Endometrial microvascular endothelial cells (primary cell): ENCODE results near the gene ZNFX1. TPM values are rescaled to one million over a fixed set of nuclear protein-coding genes. Genes with fewer than 3 reads are reported as not detected.
"Not testable (repeated sequence)": the region's sequence is repeated elsewhere in the genome, so short reads cannot be mapped to it uniquely, and the experiment has no call there.

ENCODE experiments used
- in situ Hi-C: cut with HindIII; loops from 2 replicates; pipeline ENCODE4 v1.10.0; 2017; ENCODE audit warnings: low sequenced_read_pairs, low pct_unique_long_range_greater_than_20kb; ENCODE audit errors: inconsistent ontology term
- total RNA-seq: library from RNA; depleted of rRNA; stranded (reverse); fragments of >200 nt; gene quantifications from one replicate; pipeline ENCODE4 v1.2.3, GENCODE V29; 2015; ENCODE audit errors: inconsistent ontology term

Gene ZNFX1
- total RNA-seq: 31.6 TPM

DNA sequence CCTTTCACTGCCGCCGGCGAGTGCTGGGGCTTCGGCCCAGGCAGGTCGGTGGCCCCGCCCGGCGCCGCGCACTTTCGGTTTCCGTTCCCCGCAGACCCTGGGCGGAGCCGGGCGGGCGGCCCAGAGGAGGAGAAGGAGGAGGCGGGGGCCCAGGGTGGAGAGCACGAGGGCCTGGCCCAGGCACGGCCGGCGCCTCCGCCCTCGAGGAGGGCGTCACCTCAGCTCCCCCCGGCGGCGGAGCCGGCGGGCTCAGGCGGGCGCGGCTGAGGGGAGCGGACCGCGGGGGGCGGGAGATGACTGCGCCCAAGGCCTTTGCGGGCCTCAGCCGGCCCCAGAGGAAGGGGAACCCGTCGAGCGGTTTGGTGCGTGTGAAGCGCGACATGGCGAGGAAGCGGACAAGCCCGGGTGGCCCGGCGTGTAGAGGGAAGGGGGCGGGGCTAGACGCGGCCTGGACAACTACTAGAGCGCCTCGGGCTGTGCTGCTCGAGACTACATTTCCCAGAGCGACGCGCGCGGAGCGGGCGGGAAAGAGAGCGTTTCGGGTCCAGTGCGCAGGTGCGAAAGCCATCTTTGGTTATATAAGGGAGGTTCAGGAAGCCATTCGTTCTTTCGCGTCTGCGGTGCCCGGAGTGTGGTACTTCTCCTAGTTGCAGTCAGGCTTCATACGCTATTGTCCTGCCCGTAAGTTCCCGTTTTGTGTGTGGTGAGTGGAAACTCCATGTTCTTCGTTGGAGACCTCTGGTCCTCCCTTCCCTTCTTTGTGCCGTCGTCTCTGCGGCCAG, at the start of gene ZNFX1:
Gene ZNFX1 (minus strand): TSS at position 22 of the 782 bp plus-strand sequence. CDS start 2,218 bp downstream, outside the sequence.
- in situ Hi-C loops: no loop called here

DNA sequence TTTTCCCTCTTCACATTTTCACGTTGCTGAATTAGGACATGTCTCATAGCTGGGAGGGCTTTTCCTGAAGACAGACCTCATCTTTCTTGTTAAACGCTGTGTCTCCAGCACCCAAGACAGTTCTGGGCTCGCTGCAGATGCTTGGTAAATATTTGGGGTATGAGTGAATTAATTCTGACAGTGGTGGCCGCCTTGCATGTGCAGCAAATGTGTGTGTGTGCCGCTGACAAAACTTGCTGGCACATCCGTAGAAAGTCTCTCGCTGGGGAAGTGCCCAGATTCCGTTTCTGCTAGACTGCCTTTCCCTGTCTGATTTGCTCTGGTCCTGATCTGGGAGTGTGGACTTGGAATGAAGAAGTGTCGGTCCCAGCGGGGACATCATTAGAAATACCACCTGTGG, 48.2 kb upstream of the ZNFX1 start:
- in situ Hi-C loops: no loop called here

DNA sequence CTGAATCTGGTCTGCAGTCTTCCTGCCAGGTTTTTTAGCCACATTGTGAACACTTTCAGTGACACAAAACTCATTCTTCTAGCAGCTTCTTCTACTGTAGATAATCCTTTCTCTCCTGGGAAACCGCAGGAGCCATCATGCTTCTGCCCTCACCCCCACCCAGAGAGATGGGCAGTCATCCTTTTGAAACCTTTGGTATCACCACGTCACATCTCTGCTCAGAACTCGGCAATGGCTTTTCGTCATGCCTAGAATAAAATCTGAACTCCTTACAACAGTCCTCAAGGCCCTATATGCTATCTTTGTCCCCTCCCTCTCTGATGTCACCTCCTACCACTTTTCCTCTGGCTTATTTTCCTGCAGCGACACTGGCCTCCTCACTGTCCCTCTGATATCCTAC, 46.4 kb upstream of the ZNFX1 start:
- in situ Hi-C loops: no loop called here

DNA sequence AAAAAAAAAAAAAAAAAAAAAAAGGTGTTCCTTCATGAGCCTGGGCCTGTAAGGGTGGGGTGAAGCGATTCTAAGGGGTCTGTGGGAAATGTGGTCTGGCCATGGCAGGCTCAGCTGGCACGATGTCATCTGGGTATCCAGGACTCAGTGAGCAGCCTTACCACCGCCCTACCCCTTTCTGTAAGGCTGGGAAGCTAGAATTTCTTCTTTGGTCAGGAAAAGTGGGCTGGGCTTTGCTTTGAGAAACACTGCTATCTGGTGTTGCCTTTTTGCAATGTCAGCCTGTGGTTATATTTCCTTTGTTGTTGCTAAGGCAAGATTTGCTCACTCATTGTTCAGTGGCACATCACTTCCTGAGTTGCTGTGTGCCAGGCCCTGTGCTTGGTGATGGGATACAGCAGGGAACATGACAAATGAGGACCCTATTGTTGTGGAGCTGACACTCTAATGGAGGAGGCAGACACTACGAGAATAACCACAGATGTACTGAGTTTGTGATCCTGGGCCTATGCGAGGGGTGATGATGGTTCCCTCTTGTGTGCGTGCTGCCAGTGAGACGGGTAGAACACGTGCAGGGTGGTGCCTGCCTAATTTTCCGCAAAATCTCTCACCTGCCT, 45.9 kb upstream of the ZNFX1 start:
- in situ Hi-C loops: no loop called here

DNA sequence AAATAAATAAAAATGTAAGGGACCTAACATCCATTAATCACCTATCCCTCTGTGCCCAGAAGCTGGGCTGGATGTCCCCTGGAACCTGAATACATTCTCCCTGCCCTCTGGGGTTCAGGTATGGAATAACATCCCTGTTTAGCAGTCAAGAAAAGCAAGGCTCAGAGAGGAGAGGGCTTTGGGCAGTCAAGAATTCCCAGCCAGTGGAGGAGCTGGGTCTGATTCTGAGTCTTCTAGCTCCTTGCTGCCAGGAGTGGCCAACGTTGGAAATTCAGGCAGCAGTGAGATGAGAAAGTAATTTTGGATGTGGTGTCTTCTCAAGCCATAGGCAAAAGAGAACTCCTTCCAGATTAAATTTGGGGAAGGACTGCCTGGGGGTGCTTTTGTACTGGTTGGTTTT, 42.6 kb upstream of the ZNFX1 start:
- in situ Hi-C loops: no loop called here

DNA sequence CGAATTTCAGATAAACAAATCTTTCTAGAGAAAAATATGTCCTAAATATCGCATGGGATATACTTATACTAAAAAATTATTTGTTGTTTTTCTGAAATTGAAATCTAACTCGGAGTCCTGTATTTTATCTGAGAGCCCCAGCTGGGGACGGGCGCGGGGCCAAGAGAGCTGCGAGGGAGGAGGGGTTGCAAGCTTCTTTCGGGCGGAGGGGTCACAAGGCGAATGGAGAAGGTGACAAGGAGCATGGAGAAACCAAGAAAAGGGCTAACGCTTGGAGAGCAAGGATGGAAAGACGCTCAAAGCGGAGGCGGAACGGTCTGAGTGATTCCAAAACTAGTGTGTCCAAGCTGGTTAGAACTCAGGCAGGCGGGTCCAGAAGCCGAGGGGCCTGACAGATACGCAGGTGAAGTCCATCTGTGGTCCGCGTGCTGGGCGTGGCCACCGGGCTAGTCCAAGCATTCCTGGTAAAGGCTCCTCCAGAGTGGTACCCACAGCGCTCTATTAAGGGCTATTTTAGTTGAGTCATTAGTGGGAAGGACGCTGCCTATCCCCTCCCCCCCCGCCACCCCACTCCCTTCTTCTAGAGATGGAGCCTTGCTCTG, 41.5 kb upstream of the ZNFX1 start:
- in situ Hi-C loops: no loop called here

DNA sequence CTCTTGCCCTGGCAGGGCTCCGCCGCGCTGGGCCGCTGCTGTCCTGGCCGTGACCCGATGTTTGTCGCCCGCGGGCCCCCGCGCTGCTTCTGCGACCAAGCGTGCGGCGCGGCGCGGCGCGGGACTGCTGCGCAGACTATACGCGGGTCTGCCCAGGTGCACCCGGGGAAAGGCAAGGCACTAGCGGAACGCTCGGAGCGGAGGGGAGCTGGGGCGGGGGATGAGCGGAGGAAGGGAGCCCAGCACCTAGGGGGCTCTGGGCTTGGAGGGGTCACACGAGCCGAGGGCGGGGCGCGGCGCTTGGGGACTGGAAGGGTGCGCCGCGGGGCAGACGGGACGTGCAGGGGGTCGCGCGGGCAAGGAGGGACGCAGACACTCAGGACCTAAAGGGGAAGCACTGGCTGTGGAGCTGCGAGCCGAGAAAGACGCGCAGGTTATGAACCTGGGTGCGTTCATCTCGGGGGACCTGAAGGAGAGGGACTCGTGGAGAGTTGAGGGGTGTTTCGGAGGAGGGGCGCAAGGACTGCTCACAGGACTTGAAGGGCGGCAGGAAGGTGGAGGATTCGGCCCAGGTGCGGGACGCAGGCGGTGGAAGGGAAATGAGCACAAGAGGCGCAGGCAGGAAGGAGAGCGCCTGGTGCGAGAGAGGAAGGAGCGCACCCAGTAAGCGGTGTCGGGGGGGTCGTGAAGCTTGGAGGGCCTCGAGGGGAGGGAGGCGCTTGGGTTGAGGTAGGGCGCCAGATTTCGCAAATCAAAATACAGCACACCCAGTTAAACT, 40.8 kb upstream of the ZNFX1 start:
- in situ Hi-C loops: no loop called here

DNA sequence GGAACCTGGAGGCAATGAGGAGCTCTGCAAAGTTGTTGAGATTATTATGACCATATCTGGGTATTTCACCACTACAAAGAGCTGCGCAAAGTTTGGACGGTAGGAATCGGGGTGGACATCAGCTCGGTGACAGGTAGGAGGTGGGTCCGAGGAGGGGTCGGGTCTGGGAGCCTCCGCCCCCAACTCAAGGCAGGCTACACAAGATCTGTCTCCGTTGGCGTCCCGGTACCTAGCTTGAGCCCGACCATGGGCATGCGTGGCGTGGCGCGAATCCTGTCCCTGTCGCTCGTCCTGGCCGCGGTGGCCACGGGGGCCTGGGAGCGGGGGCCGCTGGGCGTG, 40.2 kb upstream of the ZNFX1 start:
- in situ Hi-C loops: no loop called here

DNA sequence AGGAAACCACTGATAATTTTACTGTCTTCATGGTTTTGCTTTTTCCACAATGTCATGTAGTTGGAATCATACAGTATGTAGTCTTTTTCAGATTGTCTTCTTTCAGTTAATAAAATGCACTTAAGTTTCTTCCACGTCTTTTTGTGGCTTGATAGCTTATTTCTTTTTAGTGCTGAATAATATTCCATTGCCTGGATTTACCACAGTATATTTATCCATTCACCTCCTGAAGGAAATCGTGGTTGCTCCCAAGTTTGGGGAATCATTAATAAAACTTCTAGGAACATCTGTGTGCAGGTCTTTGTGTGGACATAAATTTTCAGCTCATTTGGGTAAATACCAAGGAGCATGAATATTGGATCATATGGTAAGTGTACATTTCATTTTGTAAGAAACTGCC, 38.8 kb upstream of the ZNFX1 start:
- in situ Hi-C loops: no loop called here

DNA sequence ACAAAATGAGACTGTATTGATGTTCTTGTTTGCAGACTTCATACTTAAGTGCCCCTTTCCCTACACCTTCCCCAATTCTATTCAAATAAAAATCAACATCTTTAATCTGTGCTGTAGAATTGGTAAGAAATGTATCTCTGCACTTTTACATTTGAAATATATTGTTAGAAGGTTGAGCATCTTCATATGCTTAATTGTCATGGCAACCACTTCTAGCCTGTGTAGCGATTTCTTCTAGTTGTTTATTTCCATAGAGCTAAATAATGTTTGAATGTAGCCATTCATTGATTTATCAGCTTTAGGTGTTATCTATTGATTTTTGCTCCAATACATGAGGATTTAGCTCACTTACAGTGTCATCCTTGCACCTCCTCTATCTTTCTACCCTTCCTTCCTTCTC, 37.7 kb upstream of the ZNFX1 start:
- in situ Hi-C loops: no loop called here

DNA sequence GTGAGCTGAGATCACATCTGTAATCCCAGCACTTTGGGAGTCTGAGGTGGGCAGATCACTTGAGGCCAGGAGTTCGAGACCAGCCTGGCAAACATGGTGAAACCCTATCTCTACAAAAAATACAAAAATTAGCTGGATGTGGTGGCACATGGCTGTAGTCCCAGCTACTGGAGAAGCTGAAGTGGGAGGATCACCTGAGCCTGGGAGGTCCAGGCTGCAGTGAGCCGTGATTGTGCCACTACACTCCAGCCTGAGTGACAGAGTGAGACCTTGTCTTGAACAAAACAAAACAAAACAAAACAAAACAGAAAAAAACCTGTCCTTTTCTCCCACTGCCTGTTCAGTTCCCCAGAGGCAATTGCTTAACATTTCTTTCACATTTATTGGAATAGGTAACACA, 36.2 kb upstream of the ZNFX1 start:
- in situ Hi-C loops: not testable (repeated sequence)

DNA sequence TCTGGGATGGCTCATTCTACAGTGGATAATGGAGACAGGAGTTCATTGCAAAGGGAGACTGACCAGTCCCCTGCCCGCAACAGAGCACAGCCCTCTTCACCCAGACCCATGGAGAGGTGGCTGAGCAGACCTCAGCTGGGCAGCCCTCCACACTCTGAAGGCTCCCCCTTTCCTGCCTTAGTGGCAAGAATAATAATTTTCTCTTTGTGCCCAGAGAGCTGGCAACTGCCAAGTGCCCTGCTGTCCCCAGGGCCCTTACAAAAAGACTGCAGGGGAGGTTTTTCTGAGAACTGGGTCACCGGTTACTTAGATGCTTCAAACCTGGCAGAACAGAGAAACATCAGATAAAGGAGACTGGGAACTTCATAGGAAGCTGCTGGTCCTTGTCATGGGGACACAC, 35.4 kb upstream of the ZNFX1 start:
- in situ Hi-C loops: no loop called here

DNA sequence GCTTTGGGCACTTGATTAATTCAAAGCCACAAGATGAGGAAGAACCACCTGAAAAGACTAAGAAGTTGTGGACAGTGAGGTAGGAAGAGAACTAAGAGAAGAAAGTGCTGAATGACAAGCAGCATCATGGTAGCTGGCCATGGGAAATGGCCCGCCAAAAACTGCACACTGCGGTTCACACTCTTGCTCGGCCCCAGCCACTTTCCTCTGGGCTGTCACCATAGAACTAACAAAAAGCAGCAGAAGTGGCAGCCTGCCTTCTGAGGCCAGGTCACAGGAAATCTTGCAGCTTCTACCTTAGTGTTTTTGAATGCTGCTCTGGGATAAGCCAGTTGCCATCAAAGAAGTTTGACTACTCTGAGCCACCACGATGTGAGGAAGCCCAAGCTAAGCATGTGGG, 34.8 kb upstream of the ZNFX1 start:
- in situ Hi-C loops: no loop called here

DNA sequence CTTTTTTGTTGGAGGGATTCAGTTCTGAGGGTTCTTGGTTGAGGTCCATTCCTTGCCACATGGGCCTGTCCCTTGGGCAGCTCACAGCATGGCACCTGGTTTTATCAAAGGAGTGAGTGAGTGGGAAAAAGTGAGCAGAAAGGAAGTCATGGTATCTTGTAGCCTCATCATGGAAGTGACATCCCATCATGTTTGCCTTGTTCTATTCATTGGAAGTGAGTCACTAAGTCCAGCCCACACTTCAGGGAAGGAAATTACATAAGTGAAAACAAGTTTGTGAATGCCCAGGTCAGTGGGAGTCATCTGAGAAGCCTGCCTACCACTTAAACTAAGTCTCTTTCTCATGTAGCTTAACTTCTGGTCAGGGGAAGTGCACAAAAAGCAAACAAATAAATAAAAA, 32.8 kb upstream of the ZNFX1 start:
- in situ Hi-C loops: no loop called here

DNA sequence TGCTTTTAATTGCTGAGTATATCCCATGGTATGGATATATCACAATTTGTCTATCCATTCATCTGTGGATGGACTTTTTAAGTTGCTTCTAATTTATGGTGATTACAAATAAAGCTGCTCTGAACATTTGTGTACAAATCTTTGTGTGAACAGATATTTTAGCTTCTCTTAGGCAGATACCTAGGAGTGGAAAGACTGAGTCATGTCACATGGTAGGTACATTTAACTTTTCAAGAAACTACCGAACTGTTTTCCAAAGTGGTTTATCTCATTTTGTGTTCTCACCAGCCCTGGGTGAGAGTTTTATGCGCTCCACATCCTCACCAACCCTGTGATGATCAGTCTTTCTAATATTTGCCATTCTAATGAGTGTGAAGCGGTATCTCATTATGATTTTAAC, 31.0 kb upstream of the ZNFX1 start:
- in situ Hi-C loops: no loop called here

DNA sequence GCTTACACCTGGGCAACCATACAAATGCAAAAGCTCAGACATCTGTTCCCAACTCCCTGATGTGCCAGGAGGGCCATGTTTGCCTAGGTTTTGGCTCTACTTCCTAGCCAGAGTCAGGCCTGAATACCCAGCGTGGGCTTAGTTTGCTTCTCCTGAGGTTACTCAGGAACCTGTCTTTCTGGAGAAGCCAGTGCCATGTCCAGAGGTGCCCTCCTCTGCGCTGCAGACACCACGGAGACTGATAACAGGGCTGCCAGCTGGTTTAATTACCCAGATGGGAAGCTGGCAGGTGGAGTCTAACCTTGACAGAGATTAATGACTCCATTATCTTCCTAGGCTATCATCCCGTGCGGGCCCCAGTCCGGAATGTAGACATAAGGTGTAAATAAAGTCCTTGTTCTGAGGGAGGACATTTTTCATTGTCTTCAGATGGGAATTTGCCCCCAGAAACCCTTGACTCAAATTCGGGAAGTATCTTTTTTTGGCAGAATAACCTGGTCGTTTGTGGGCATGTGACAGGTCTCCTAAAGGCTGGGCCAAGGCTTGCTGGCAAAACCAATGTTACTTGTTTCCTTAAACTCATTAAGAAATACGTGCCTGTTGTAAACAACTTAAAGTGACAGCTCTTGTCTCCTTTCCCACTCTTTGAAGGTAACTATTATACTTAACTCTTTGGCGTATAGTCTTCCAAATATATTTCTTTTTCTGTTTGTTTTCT, 29.2 kb upstream of the ZNFX1 start:
- in situ Hi-C loops: no loop called here

DNA sequence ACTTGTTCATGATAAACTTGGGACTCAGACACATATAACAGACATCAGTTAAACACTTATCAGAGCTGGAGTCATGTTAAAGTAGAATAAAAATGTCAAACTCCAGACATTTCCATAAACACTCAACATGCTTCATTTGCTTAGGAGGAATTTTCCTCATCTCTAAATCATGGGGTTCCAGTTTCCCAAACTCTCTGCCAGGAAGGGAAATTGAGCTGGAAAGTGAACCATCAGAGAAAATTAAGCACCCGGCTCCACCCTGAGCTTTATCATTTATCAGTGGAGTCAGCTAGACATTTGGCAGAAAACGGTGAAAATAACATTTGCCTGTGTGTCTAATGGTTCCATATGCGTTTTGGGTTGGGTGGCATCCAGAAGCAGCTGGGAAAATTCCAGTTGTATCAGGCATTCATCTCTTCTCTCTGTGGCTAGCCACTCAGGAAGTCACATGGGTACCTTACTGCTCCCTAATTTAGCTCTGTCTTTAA, 25.3 kb upstream of the ZNFX1 start:
- in situ Hi-C loops: no loop called here

DNA sequence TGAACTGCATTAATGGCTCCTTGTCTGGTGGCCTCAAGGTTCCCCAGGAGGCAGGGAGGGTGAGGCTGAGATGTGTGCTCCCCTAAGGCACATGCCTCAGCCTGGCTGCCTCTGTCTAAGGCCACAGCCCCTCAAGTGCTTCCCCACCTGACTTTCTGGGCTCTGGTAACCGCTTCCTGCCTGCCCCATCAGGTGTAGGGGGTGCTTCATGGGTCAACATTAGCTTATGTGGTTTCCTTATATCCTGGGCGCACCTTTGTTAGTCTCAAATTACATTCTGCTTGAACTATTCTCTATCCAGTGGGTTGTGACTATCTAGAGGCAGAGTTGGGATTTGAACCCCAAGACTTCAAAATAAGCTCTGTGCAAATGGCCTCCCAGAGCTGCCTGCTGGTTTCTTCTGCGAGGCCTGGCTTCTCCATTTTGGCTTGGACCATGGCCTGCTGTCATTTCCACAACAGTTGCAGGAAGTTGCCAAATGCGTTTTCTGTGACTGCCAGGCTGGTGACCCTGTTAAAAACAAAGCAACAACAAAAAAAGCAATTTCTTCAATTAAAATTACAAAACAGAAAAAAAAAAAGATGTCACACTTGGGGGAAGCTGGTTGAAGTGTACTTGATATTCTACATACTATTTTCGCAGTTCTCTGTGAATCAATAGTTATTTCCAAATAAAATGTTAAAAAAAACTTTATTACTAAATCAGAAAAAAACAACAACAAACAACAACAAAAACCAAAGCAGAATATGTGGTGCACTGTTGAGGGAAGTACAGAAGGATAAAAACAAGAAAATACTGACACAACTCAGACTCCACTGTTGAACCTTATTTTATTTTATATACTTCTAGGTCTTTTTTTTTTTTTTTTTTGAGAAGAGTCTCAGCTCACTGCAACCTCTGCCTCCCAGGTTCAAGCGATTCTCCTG, 20.0 kb upstream of the ZNFX1 start:
- in situ Hi-C loops: no loop called here
